K562 (cell line): ENCODE results near the gene ARV1. TPM values are rescaled to one million over a fixed set of nuclear protein-coding genes. Genes with fewer than 3 reads are reported as not detected.

Source experiments
- CREBBP ChIP-seq: IDR thresholded peaks from one replicate; pipeline ENCODE4 v1.6.1; 2012; ENCODE audit warnings: low read depth, mild to moderate bottlenecking, control low read depth, inconsistent platforms, low read length
- DPF2 ChIP-seq: fragments of 450-650 bp; IDR thresholded peaks from 2 replicates; pipeline ENCODE4 v1.6.1; 2016
- GABPB1 ChIP-seq: sonication (generic); formaldehyde crosslinking; IDR thresholded peaks from 2 replicates; pipeline ENCODE4 v1.8.0; 2022; ENCODE audit warnings: mild to moderate bottlenecking, missing genetic modification reagents
- JUNB ChIP-seq: fragments of 450-650 bp; formaldehyde crosslinking; conservative IDR thresholded peaks from 2 replicates; pipeline ENCODE4 v1.4.0; 2020; ENCODE audit warnings: mild to moderate bottlenecking
- PPARD ChIP-seq: fragments of 250-450 bp; sonication (Bioruptor Pico); IDR thresholded peaks from 2 replicates; pipeline ENCODE4 v1.8.0; 2022; ENCODE audit warnings: inconsistent platforms, mild to moderate bottlenecking, moderate library complexity
- RBFOX2 ChIP-seq: fragments of 200-400 bp; formaldehyde crosslinking; IDR thresholded peaks from 2 replicates; pipeline ENCODE4 v1.6.1; 2017; ENCODE audit warnings: low read depth, mild to moderate bottlenecking, low read length, moderate library complexity
- TGIF2 ChIP-seq: sonication (generic); formaldehyde crosslinking; IDR thresholded peaks from 2 replicates; pipeline ENCODE4 v1.8.1; 2022; ENCODE audit warnings: mild to moderate bottlenecking, missing genetic modification reagents, moderate library complexity
- ZBTB11 ChIP-seq, 3 experiments: fragments of 200-800 bp in 1 of 3; fragments of 250-450 bp in 1 of 3; fragments of 450-650 bp in 1 of 3; sonication (Bioruptor Pico) in 1 of 3; sonication (Bioruptor generic) in 1 of 3; formaldehyde crosslinking in 1 of 3; IDR thresholded peaks; 2 replicates each; pipeline versions ENCODE4 v1.6.1 to v1.8.0; 2016 to 2022; ENCODE audit warnings: mild to moderate bottlenecking in 2 of 3, missing genetic modification characterization in 2 of 3, missing compliant biosample characterization in 1 of 3, moderate library complexity in 1 of 3
- ZNF324 ChIP-seq: fragments of 250-450 bp; sonication (Bioruptor Pico); IDR thresholded peaks from 2 replicates; pipeline ENCODE4 v1.4.0; 2020; ENCODE audit warnings: mild to moderate bottlenecking
- polyA plus RNA-seq, 8 experiments: library from polyadenylated mRNA; depleted of rRNA in 4 of 8; stranded (reverse) in 5 of 8; unstranded in 3 of 8; fragments of >200 nt; fragmentation: Nextera tagmentation in 2 of 8; fragmentation: Illumina TruSeq in 1 of 8; extraction: Ambion mirVana in 2 of 8; extraction: Trizol in 1 of 8; gene quantifications; 2 replicates each; pipeline versions ENCODE4 v1.2.1 to v1.2.3, GENCODE V29; 2011 to 2014; ENCODE audit warnings: inconsistent platforms in 1 of 8, missing spikeins in 1 of 8
- total RNA-seq, 7 experiments: library from RNA; depleted of rRNA in 6 of 7; stranded (reverse); fragments of >200 nt in 6 of 7; fragmentation: Illumina TruSeq in 2 of 7; extraction: Trizol in 2 of 7; gene quantifications; 2 replicates each; pipeline versions ENCODE4 v1.2.1 to v1.2.3, GENCODE V29; 2011 to 2021; ENCODE audit warnings: low replicate concordance in 1 of 7
- TF ChIP-seq, protein P1 (sequence below), 2 experiments: fragments of 450-650 bp; formaldehyde crosslinking in 1 of 2; IDR thresholded peaks; 2 replicates each; pipeline versions ENCODE4 v1.4.0 to v1.6.1; 2014 to 2020; ENCODE audit warnings: mild to moderate bottlenecking in 2 of 2, borderline replicate concordance in 1 of 2, low read depth in 1 of 2
- TF ChIP-seq, protein P2 (sequence below): IDR thresholded peaks from 3 replicates; pipeline ENCODE4 v1.6.1; 2011; ENCODE audit warnings: borderline replicate concordance, mild to moderate bottlenecking; ENCODE audit not compliant: insufficient read length, insufficient read depth
- TF ChIP-seq, protein P3 (sequence below): fragments of 450-650 bp; IDR thresholded peaks from 2 replicates; pipeline ENCODE4 v1.6.1; 2016; ENCODE audit warnings: missing biosample characterization, missing genetic modification characterization

Gene ARV1
- total and polyA plus RNA-seq, 9 of the 15 experiments (the other 6 are each of a cell fraction or from before 2014, with no cell fraction given): 54.8 to 139 (median 74.0) TPM

DNA sequence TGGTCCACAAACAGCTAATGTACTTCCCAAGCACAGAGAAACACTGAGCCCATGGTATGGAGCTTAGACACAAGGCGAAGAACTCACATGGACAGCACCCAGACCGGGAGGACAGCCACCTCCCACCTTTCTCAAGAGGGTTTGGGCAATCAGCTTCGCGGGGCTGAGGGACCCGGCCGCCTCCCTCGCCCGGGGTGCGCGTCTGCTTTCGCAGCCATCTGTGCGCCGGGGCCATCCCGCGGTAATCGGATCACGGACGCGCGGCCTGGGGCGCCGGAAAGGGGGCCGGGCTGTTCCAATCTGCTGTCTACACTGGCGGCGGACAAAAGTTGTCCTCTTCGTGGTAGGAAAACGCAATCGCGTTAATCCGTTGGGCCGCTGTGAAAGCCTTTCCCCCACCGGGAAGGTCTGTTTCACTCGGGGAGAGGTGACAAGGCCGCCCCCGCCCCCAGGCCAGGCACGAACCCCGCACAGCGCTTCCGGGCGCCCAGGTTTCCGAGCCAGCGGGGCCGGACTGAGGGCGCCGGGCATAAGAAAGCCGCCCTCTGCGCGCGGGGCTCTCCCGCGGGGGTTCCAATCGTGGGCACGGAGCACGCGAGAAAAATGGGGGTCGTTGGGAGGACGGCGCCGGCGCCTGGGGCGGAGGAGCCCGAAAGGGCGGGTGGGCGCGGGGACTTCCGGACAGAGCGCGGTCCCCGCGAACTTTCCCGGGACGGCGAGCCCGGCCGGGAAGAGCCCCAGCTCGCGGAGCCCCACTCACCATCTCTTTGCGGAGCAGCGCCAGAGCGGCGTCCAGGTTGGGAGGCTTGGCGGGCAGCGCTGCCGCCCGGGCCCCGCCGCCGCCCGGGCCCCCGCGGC lies 60.5 kb downstream of the ARV1 start (continued):
- TF ChIP-seq TGIF2 (no peak), DPF2 (no peak; the same call in 1 of the 2 replicates), GABPB1 (CRISPR knock-in tag) (peak; percentile 66), ZNF324 (CRISPR knock-in tag) (no peak), JUNB (CRISPR knock-in tag) (no peak; the same call in 1 of the 2 replicates), PPARD (CRISPR knock-in tag) (no peak), ZBTB11 (CRISPR knock-in tag; IDR thresholded peaks at IDR 0.05) (peak in 1 of 3 experiments; percentile 35; a peak in 1 of 6 replicates), RBFOX2 (peak; percentile 72), CREBBP (no peak)
- TF ChIP-seq, protein P1, sequence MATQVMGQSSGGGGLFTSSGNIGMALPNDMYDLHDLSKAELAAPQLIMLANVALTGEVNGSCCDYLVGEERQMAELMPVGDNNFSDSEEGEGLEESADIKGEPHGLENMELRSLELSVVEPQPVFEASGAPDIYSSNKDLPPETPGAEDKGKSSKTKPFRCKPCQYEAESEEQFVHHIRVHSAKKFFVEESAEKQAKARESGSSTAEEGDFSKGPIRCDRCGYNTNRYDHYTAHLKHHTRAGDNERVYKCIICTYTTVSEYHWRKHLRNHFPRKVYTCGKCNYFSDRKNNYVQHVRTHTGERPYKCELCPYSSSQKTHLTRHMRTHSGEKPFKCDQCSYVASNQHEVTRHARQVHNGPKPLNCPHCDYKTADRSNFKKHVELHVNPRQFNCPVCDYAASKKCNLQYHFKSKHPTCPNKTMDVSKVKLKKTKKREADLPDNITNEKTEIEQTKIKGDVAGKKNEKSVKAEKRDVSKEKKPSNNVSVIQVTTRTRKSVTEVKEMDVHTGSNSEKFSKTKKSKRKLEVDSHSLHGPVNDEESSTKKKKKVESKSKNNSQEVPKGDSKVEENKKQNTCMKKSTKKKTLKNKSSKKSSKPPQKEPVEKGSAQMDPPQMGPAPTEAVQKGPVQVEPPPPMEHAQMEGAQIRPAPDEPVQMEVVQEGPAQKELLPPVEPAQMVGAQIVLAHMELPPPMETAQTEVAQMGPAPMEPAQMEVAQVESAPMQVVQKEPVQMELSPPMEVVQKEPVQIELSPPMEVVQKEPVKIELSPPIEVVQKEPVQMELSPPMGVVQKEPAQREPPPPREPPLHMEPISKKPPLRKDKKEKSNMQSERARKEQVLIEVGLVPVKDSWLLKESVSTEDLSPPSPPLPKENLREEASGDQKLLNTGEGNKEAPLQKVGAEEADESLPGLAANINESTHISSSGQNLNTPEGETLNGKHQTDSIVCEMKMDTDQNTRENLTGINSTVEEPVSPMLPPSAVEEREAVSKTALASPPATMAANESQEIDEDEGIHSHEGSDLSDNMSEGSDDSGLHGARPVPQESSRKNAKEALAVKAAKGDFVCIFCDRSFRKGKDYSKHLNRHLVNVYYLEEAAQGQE (IDR thresholded peaks at IDR 0.05; ENCODE audit: borderline replicate concordance): peak; percentile 60
- TF ChIP-seq, protein P1 (CRISPR knock-in tag; IDR thresholded peaks at IDR 0.05; ENCODE audit: low read depth): no peak
- TF ChIP-seq, protein P2, sequence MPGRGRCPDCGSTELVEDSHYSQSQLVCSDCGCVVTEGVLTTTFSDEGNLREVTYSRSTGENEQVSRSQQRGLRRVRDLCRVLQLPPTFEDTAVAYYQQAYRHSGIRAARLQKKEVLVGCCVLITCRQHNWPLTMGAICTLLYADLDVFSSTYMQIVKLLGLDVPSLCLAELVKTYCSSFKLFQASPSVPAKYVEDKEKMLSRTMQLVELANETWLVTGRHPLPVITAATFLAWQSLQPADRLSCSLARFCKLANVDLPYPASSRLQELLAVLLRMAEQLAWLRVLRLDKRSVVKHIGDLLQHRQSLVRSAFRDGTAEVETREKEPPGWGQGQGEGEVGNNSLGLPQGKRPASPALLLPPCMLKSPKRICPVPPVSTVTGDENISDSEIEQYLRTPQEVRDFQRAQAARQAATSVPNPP: no peak
- TF ChIP-seq, protein P3, sequence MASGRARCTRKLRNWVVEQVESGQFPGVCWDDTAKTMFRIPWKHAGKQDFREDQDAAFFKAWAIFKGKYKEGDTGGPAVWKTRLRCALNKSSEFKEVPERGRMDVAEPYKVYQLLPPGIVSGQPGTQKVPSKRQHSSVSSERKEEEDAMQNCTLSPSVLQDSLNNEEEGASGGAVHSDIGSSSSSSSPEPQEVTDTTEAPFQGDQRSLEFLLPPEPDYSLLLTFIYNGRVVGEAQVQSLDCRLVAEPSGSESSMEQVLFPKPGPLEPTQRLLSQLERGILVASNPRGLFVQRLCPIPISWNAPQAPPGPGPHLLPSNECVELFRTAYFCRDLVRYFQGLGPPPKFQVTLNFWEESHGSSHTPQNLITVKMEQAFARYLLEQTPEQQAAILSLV (tag): no peak
